NCI-H2029 treated with DMSO at 0.1 percent for 48 hours (cell line): Measurements from ENCODE around the gene PRSS57.

Experiments
- DNase-seq: peaks from one replicate; lab custom pipeline; 2025; lab: John Stamatoyannopoulos, UW

PRSS57 gene

DNA sequence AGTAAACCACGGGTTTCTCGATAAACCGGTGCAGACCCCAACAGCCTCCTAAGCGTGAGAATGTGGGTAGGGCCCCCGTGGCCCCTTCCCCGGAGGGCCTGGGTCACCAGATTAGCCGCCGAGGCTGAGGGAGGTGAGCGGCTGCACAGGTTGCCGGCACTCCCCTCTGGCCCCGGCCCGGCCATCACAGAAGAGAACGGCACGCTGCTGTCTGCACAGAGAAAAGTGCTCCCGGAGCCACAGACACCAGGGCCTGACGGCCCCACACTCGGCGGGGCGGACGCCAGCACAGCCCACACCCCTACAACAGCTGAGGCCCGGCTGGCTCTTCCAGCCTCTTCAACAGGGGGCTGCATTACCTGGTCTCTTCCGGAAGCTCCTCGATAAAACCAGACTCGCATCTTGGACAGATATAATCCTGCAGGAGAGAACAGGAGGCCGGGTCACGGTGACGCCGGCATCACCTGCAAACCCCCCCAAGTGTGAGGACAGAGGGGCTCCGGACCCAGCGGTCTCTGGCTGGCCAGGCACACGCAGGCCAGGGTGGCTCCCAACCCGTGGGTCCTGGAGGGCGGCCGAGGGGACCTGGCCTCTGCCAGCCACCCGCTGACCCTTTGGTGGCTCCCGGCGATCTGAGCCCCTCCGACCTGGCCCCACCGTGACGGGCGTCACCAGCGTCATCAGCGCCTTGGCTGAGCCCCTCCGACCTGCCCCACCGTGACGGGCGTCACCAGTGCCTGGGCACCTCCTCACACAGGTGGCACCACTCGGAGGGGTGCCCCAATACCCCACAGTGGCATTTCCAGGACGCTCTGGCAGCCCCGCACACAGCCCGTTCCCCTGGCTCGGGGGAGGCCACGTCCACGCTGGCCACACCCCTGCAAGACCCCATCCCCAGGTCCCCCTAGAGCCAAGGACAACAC lies 42.5 kb downstream of the PRSS57 start:
- DNase-seq = no peak

GRCh38 chr19:651991-652390 lies 43.3 kb downstream of the PRSS57 start:
- no peak for DNase-seq

- no peak for DNase-seq
Measured at GRCh38 chr19:651114-651818, 44.0 kb downstream of the PRSS57 start.

- no peak for DNase-seq
Measured at GRCh38 chr19:650121-650520, 45.1 kb downstream of the PRSS57 start.

DNA sequence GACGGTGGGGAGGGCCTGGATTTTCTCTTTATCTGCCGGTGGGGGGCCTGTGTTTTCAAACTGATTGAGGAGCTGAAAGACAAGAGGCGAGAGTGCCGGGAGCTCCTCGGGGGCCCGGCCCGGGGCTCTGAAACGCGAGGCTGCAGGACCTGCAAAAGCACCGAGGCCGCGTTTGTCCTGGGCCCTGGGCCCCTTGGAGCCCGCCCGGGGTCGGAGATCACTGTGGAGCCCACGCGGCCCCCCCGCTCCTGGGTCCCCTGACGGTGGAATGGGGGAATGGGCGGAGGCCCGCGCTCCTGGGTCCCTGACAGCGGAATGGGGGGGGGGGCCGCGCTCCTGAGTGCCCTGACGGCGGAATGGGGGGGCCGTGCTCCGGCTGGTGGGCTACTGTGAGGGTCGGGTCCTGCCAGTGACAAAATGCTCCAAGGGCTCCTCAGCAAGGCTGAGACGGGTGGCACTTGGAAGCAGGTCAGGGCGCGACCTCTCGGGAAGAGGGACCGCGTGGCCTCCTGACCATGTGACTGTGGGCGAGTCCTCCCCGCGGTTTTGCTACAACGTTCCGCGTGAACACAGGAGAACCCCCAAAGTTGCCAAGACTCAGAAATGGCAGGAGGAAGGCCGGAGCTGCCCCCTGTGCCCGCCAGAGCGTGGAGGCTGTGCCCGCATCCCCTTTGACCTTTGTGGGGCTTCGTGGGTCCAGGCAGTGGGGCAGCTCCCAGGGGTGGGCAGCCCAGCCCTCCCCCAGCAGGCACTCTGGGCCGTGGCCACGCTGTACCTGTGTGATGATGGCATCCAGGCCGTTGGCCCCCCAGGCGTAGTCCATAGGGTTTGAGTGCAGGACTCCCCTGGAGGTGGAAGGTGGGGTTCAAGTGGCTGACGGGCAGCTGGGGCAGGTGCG lies 46.1 kb downstream of the PRSS57 start:
- DNase-seq = no peak

- no peak for DNase-seq
Measured at GRCh38 chr19:648305-648704, 46.9 kb downstream of the PRSS57 start.

- DNase-seq = no peak
Measured at GRCh38 chr19:647566-648284, 47.5 kb downstream of the PRSS57 start.

- DNase-seq = no peak
Measured at GRCh38 chr19:646779-647565, 48.3 kb downstream of the PRSS57 start.

- DNase-seq = no peak
Measured at GRCh38 chr19:645912-646778, 49.1 kb downstream of the PRSS57 start.

GRCh38 chr19:644789-645188 lies 50.5 kb downstream of the PRSS57 start:
- DNase-seq = no peak

DNA sequence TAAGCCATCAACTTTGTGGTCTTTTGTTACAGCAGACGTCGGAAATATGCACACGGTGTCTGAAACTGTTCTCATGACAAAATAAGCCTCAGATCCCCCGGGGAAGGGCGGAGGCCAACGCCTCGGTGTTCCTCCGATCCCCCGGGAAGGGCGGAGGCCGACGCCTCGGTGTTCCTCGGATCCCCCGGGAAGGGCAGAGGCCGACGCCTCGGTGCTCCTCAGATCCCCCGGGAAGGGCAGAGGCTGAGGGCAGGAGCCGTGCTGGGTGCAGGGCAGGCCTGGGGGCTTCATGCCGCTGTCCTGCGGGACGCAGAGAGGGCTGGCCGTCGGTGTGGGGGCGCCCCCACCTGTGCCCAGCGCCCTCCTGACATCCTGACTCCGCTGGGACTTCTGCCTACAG lies 50.9 kb downstream of the PRSS57 start:
- no peak for DNase-seq

DNA sequence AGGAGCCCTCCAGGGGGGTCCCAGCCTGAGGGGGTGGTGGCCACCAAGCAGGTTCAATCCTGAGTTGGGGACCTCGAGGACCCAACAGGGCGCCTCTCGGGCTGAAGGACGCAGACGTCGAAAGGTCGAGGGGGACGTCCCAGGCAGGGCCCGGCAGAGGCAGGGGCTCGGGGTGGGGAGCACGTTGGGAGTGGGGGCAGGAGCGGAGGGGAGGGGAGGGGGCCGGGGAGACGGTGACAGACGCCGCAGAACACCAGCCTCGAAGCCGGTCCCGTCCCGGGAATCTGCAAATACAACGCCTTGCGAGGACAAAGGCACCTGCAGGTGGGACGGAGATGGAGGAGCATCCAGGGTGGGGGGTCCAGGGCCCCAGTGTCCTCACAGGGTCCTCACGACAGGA lies 51.5 kb downstream of the PRSS57 start:
- no peak for DNase-seq

GRCh38 chr19:642767-643727 lies 52.2 kb downstream of the PRSS57 start:
- DNase-seq = no peak

DNA sequence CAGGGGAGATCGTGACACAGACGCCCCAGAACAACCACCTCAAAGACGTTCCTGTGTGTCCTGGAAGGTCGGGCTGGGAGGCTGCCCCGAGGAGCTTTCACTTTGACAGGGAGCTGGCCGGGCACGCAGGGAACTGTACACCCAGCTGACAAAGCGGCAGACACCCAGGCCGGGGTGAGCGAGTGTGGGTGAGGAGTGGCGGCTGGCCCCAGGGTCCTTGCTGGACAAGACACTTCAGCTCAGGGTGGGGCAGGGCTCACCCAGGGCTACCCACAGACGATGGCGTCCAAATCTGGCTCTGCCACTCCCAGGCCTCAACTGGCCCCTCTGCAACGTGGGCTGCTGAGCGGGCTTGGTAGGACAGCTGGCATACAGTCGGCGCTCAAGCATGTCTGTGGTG lies 53.5 kb downstream of the PRSS57 start:
- DNase-seq = no peak

DNA sequence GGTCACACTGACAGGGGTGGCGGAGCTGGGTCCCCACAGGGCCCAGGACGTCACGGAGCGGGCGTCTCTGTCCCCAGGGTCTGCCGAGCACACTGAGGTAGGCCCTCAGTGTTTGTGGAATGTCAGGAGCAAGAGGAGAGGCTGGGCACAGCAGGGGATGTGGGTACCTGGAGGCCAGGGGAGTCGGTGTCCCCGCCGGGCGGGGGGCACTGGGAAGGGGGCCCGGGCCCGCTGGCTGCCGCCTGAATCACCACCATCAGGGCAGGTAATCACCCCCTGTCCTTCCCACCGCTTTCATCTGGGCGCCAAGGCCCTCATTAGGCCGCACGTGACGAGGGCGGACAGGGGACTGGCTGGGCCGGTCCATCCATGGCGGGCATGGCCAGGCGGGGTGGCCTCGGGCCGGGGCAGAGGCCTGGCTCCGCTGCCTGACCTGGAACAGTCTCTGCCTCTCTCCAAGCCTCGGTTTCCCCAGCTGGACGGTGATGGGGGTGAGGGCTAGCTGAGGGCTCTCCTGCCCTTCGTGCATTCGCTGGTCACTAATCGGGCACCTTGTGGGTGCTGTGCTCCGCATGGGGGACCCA lies 54.6 kb downstream of the PRSS57 start:
- no peak for DNase-seq

DNA sequence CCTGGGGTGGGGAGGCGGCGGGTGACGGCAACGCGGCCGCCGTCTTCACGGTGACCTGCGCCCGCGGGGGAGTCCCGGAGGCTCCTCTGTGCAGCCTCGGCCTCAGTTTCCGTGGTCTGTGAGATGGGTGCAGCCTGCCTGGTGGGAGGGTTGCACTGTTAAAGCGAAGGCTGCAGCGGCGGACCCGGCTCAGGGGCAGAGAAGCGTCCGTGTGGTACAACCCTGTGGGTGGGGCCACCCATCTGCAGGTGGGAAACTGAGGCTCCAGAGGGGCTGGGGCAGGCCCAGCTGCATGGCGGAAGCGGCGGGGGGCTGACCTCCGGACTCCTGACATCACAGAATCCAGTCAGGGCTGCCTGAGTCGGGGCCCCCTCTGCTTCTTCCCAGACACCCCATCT lies 55.1 kb downstream of the PRSS57 start:
- no peak for DNase-seq

GRCh38 chr19:639253-640160 lies 55.7 kb downstream of the PRSS57 start, which contains the start of gene FGF22:
Gene FGF22, plus strand, starts transcription at chr19:639879. Its CDS starts 47 bp downstream, at chr19:639926.
- peak; percentile 26 for DNase-seq
